NCI-H69 (cell line): ENCODE data around the gene DNAJB14.
A peak's percentile ranks its signal among the peaks of the same experiment; 100 is the strongest.

Experiments used
- DNase-seq: peaks from one replicate; lab custom pipeline; 2025; lab: John Stamatoyannopoulos, UW

Gene DNAJB14

DNA sequence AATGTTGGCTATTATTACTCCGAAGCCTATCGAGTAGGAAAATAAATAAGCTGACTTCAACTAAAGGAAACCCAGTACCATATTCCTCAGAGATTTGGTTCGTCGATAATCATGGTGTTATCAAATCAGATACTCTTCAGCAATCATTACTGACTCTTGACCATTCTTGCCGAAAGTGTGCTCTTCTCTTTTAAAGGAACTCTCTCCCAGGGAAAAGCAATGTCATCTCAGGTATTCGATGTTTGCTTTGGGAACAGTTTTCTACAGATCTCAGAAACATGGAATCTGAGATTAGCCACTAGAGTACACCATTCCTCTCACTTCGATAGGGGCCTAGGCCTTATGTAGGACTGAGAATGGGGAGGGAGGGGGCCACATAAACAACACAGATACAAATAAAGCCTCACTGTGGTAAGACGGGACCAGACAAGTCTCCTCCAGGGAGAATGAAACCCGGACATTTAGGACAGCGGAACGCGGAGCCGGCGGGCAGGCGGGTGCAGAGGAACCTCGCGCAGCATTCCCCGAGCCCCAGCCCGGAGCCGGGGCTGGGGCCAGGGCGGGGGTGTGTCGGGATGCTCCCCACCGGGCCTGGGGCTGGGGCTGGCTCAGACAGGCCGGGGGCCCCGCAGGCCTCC, 581 bp downstream of the DNAJB14 start:
- DNase-seq, result peak; percentile 54

DNA sequence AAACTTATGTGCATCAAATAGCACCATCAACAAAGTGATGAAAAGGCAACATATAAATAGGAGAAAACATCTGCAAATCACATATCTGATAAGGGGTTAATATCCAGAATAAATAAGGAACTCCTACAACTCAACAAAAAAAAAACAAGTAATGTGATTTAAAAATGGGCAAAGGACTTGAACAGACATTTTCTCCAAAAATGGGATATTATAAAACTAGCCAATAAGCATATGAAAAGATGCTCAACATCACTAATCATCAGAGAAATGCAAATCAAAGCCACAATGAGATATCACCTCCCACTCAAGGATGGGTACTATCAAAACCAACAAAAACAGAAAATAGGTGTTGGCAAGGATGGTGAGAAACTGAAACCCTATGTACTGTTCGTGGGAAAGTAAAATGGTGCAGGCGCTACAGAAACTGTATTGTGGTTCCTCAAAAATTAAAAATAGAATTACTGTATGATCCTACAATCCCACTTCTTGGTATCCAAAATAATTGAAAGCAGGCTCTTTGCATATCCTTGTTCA, 2.4 kb downstream of the DNAJB14 start:
- no peak for DNase-seq

DNA sequence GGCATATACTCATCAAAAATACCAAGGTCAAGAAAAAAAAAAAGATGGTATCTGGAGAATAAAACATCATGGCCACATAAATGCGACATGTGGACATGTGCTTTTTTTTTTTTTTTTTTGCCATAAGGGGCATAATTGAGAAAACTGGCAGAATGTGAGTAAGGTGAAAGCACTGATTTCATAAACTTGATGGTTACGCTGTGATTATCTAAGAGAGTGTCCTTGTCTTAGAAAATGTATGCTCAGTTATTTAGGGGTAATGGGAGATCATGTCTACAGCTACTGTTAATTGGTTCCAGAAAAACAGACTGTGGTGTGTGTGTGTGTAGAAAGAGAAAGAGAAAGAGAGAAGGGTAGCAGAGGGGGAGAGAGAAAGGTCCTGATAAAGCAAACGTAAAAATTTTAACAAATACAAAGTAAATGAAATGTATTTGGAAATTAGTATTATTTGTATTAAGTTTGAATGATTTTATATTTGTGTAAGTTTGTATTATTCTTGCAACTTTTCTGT, 8.1 kb downstream of the DNAJB14 start:
- DNase-seq, result no peak

DNA sequence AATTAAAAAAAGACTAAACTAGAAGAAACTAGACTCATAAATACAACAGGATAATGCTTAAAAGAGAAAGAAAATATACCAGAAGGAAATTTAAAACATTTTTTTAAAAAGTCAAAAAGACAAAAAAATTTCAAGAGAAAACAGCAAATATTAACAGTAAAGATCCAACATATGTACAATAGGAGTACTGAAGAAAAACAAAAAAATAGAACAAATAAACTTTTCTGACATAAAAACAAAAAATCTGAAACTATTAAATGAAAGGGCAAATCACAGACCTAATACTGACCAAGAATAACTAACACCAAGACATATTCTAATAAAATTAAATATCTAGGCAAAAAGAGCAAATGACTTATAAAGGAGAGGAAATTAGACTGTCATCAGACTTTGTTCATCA, 11.5 kb downstream of the DNAJB14 start:
- no peak for DNase-seq

DNA sequence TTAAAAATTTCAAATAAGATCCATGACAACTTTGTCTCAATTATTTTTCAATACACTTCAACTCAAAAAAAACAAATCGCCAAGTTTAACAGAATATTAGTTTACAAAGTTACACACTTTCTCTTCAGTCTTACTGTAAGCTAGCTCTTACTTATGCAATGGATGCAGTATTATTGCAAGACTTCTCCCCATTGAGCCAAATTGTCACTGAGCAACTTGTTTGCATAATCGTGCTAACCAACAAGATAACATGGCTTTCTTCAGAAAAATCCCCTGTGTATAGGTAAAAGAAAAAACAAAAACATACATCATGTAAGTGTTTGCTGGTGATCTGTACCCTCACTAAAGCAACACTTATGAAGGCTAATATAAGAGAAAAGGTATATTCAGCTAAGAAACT, 18.9 kb downstream of the DNAJB14 start:
- DNase-seq, result no peak

DNA sequence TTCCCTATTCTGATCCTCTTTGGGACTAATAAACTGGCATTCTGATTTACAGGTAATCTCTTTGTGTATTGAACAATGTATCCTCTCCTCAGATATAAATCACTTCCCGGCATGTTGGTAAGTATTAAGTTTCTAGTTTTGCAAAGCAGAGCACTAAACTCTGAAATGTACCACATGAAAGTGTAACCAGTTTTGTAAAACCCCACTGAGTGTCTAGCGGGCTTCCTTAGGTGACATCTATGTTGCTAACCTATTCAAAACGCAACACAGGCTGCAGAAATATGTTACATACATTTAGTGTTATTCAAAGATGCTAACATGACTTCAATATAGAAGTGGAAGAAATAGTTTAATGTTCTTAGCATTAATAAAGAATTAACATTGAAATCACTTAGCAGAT, 25.2 kb downstream of the DNAJB14 start:
- DNase-seq, result no peak

DNA sequence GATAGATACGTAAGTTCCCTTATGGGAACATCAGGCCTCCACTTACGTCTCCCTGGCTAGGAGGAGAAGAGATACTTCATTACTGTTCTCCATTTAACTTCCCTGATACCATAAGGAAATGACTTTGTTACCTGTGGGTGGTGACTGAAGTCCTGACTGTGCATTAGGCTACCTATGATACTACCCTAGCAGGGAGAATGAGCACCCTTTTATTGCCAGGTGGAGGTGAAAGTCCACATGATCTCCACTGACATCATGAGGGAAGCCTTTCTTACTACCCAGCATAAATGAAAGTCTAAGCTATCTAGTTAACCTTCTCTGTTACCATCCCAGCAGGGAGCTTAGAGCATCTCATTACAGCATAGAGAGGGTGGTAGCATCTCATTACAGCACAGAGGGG, 27.8 kb downstream of the DNAJB14 start:
- no peak for DNase-seq

DNA sequence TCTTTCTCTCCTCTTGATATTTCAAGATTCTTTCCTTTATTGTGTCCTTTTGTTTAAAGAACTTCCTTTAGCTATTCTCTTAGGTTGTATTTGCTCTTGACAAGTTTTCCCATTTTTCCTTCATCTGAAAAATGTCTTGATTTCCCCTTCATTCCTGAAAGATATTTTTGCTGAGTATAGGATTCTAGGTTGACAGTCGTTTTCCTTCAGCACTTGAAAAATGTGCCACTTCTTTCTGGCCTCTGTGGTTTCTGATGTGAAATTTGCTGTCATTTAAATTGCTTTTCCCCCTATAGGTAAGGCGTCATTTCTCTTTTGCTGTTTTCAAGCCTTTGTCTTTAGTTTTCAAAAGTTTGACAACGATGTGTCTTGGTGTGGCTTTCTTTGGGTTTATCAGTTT, 28.8 kb downstream of the DNAJB14 start:
- DNase-seq, result no peak

DNA sequence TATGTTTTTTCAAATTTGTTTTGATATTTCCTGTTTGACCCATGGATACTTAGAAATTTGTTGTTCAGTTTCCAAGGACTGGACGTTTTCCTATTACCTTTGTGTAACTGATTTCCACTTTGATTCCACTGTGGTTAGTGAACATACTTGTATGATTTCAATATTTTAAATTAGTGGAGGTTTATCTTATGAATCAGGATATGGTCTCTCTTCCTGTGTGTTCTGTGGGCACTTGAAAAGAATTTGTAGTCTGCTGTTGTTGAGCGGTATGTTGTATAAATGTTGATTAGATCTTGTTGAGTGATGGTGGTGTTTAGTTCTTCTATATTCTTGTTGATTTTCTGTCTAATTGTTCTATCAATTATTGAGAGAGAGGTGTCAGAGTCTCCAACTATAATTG, 31.0 kb downstream of the DNAJB14 start:
- no peak for DNase-seq

DNA sequence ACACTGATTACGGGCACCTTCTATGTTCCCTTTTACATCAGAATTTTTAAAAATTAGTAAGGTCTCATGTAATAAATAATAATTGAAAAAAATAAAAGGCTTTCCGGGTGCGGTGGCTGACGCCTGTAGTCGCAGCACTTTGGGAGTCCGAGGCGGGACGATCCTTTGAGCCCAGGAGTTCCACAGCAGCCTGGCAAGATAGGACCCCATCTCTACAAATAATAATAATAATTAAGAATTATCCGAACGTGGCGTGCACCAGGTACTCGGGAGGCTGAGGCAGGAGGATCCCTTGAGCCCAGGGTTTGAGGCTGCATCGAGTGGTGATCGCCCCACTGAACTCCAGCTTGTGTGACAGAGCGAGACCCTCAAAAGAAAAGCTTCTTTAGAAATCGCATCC, 51.4 kb downstream of the DNAJB14 start:
- DNase-seq, result no peak

DNA sequence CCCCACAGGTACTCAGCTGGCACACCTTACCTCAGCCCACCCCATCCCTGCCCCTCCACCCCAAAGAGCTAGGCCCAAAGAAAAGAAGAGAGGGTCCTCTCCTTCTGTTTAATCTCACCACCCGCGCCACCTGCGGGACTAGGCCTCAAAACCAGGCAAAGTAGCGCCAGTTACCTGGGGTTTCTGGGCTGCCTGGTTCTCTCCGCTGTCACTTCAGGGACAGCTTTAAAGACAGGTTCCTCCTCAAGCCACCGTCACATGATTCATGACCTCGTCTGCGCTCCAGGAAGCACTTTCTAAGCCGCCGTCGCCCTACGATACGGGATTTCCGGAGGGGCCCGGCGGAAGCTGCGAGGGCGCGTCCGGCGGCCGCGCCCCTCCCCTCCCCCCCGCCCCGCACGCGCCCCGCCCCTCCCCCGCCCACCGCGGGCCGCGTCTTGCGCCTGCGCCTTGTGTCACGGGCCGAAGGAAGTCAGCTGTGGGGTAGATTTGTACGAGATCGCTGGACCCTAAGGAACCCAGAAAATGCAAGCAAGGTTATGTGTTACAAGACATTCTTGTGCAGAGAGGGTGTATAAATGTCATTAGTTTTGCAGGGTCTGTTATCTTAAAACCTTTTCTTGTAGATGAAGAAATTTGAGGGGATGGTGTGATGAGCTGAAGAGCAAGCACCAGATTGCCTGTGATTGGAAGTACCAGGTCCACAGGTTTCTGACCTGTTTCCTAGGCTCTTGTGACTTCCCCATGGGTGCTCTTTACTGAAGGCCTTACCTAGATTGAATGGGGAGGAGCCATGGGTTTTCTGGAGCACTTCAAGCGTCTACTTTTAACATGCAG, 52.0 kb downstream of the DNAJB14 start, which contains the start of gene LAMTOR3:
Gene LAMTOR3 (minus strand): TSS at position 267 of the 837 bp plus-strand sequence. CDS start 464 bp downstream, outside the sequence.
- peak; percentile 91 for DNase-seq

DNA sequence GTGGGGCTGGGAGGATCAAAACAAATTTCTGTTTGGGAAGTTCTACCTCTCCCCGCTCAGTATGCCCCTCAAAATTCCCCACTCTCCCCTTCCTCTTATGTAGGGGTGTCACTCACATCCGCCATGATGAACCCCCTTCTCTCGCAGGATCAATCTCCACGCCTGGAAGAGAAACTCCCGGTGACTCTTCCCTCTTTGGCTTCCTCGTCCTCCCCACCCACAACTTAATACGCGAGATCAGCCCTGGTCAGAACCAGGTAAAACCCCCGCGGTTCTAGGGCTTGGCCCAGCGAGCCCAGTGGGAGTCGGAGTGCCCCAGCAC, 52.6 kb downstream of the DNAJB14 start:
- DNase-seq, result no peak

DNA sequence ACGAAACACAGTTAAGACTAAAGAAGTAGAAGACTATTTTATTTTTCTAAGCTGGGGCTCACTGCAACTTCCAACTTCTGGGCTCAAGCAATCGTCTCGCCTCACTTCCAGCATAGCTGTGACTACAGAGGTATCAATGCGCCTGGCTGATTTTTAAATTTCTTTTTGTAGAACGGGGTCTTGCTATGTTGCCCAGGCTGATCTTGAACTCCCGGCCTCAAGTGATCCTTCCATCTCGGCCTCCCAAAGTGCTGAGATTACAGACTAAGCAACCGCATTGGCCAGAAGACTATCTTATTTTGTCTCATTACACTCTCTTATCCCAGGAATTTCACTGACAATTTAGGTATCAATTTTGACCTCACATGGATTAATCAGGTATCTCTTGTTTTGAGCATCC, 53.4 kb downstream of the DNAJB14 start:
- DNase-seq, result no peak

DNA sequence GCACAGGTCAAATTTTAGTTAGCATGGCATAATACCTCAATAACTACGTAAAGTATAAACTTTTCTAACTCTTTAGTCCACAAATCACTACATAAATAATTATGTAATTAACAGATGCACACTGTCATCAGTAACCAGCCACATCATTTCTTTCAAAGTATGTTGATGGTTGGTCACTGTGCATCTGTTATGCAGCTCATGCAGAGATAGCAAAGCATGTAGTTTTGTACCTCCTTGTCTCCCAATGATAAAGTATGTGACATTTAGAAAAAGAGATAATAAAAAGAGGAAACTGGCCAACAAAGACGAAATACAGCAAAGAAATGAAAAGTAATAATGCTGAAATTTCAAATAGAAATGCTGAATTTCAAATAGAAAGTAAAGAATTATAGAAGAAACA, 55.1 kb downstream of the DNAJB14 start:
- no peak for DNase-seq

DNA sequence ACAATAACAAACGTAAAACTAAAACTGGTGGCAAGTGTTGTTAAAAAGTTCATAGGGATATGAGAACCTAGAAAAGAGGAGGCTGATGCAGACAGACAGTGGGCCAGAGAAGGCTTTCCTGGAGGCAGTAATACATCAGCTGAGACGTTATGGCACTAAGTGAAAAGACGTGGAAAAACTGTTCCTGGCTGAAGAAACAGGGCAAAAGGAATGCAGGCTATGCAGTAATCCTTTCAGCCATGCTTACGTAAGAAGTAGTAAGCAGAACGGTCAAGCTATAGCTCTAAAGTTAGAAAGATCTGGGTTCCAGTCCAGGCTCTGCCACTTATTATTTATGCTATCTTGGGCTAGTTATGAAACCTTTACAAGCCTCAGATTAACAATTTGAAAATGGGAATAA, 58.6 kb downstream of the DNAJB14 start:
- DNase-seq, result no peak

DNA sequence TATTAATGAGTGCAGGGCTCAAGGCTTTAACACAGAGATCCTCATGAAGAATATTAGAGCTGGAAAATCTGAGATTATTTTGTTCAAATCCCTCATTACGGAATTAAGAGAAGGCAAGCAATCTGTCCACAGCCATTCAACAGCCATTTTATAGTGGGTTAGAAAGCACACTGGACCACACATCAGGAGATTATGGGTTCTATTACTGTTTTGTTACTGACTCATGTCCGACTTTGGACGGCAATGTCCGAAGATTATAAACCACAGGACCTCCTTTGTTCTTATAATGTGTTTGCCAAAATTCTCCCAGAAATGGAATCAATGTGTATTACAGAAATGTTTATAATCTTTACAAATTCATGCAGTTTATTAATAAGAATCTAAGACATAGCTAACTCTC, 60.3 kb downstream of the DNAJB14 start:
- no peak for DNase-seq

DNA sequence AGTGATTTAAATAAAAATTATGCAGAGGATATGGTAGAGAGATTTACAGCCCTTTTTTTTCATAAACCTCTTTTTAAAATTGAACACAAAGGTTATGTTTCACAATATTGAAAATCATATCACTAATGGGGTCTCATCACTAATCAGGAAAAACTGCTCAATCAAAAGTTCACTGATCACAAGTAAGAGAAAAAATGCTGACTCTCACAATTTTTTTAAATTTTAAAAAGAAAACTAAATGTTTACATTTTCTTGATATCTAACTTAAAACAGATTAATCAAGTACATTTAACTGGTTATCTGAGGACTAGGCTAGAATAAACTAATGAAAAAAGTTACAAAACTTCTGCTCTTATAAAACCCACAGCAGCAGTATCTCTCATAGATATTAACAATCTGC, 60.7 kb downstream of the DNAJB14 start:
- no peak for DNase-seq

DNA sequence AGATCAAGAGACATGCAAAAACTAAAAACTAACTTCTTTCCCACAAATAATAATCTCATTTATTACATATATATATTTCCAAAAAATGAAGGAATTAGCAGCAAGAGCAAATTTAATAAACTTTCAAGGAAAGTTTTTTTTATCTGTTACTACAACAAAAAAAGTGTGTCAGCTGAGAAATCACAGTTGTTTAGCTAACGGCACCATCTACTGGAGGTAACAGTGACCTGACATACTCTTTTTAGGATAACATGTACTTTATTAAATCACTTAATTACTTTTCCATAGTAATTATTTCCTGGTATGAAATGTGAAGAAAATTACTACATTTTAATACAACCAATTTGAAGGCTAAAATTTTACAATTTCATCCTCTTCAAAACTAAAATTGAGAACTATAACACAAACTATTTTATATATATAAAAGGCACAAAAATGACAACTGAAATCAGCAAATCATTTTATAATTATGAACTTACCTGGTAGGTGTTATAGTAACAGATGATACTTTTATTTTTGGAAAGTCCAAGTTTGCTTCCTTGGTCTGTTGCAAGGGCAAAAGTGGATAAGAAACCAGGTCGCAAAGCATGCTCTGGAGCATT, 61.3 kb downstream of the DNAJB14 start:
- peak; percentile 38 for DNase-seq

DNA sequence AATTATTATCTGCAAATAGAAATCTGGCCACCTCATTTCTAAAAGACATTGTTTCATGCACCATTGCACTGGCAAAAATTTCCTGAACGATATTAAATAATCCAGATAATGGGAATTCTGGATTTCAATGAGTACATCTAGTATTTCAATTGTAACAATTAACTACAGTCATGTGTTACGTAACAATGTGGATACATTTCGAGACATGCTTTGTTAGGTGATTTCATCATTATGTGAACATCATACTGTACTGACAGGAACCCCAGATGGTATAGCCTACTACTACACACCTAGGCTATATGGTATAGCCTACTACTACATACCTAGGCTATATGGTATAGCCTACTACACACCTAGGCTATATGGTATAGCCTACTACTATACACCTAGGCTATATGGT, 67.0 kb downstream of the DNAJB14 start:
- no peak for DNase-seq

DNA sequence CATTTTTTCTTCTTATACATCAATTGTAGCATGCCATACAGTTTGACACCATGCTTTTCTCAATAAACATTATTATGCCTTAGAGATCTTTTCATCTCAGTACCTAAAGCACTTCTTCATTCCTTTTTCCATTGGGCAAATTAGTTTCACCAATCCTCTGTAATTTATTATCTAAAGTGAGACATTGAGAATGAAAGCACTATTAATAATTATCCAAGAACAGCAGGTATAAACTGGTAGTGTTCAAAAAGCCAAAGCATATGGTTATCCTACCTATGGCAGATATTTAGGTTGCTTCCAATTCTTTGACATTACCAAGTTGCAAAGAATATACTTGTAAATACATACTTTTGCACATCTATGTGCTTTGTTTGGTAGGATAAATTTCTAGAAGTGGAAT, 67.8 kb downstream of the DNAJB14 start:
- no peak for DNase-seq

DNA sequence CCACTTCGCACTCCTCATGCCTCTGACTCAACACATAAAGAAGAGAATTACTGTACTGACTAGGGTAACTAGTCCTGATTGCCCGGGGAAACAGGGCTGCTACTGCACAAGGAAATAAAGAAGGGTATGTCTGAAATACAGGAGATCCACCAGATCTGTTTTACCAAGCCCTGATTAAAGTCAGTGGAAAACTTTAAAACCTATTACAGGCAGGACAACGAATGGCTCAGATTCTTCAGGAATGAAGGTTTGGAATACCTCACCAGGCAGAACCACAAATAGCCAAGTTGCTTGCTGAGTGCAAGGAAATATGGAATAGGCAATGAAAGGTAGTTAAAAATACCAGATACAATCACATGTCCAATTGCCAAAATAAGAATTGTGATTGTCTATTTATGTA, 69.5 kb downstream of the DNAJB14 start:
- no peak for DNase-seq

DNA sequence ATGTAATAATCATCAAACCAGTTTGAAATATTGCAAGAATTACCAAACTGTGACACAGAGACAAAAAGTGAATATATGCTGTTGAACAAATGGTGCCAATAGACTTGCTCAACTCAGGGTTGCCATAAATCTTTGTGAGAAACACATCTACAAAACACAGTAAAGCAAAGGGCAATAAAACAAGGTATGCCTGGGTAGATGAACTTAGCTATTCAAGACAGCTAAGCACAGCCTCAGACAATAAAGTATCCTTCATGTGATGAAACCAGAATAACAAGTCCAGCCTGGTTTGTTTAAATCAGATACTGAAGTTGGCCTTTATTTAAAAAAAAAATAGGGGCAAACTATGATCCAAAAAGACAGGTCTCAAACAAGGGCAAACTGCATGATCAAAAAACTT, 71.3 kb downstream of the DNAJB14 start:
- DNase-seq, result no peak

DNA sequence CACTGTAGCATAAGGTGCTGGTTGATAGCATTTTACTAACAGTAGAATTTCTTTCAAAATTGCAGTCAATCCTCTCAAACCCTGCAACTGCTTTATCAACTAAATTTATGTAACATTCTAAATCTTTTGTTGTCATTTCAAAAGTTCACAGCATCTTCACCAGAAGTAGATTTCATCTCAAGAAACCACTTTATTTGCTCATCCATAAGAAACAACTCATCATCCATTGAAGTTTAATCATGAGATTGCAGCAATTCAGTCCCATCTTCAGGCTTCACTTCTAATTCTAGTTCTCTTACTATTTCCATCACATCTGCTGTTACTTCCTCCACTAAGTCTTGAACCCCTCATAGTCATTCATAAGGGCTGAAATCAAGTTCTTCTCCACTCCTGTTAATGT, 73.8 kb downstream of the DNAJB14 start:
- no peak for DNase-seq
